Mesendoderm (in vitro differentiated cells): Measurements from ENCODE around the gene TEAD1.

Experiments
- DNase-seq: peaks from one replicate; pipeline ENCODE4 v3.0.0; 2013
- H2AK5ac ChIP-seq: 2 replicates; pipeline ENCODE4 v1.6.1; 2013; ENCODE audit warnings: low read length, inconsistent platforms
- H2BK120ac ChIP-seq: 2 replicates; pipeline ENCODE4 v1.6.1; 2013; ENCODE audit warnings: low read depth, mild to moderate bottlenecking, low read length, moderate library complexity, mixed read lengths
- H2BK15ac ChIP-seq: replicated peaks from 2 replicates; pipeline ENCODE4 v1.6.1; 2013; ENCODE audit warnings: low read depth, mild to moderate bottlenecking, moderate library complexity
- H2BK5ac ChIP-seq: 2 replicates; pipeline ENCODE4 v1.6.1; 2013; ENCODE audit warnings: low read length, inconsistent platforms
- H3K18ac ChIP-seq: 2 replicates; pipeline ENCODE4 v1.6.1; 2013; ENCODE audit warnings: mild to moderate bottlenecking, low read length, mixed read lengths
- H3K23ac ChIP-seq: one replicate; pipeline ENCODE4 v1.6.1; 2013; ENCODE audit warnings: low read length
- H3K27ac ChIP-seq: 2 replicates; pipeline ENCODE4 v1.5.1; 2013; ENCODE audit warnings: low read depth, mild to moderate bottlenecking, inconsistent platforms, low read length, moderate library complexity
- H3K27me3 ChIP-seq: 2 replicates; pipeline ENCODE4 v1.6.1; 2013; ENCODE audit warnings: low read length, control low read depth, mild to moderate bottlenecking, inconsistent platforms; ENCODE audit not compliant: insufficient read depth, poor library complexity
- H3K36me3 ChIP-seq: 2 replicates; pipeline ENCODE4 v1.6.1; 2013; ENCODE audit warnings: low read length, inconsistent platforms; ENCODE audit not compliant: control insufficient read depth, insufficient read depth
- H3K4ac ChIP-seq: one replicate; pipeline ENCODE4 v1.6.1; 2013; ENCODE audit warnings: low read depth, mild to moderate bottlenecking, low read length, moderate library complexity
- H3K4me1 ChIP-seq: 2 replicates; pipeline ENCODE4 v1.6.1; 2013; ENCODE audit warnings: low read depth, low read length, inconsistent platforms; ENCODE audit not compliant: control insufficient read depth
- H3K4me2 ChIP-seq: 2 replicates; pipeline ENCODE4 v1.6.1; 2013; ENCODE audit warnings: low read length
- H3K4me3 ChIP-seq: 2 replicates; pipeline ENCODE4 v1.5.1; 2013; ENCODE audit warnings: mild to moderate bottlenecking, low read length
- H3K56ac ChIP-seq: one replicate; pipeline ENCODE4 v1.6.1; 2013; ENCODE audit warnings: low read length
- H3K79me1 ChIP-seq: 2 replicates; pipeline ENCODE4 v1.6.1; 2013; ENCODE audit warnings: low read length, inconsistent platforms
- H3K79me2 ChIP-seq: 2 replicates; pipeline ENCODE4 v1.6.1; 2013; ENCODE audit warnings: mild to moderate bottlenecking, low read length; ENCODE audit not compliant: control insufficient read depth, insufficient read depth
- H3K9ac ChIP-seq: 2 replicates; pipeline ENCODE4 v1.6.1; 2013; ENCODE audit warnings: low read length, inconsistent platforms
- H4K5ac ChIP-seq: one replicate; pipeline ENCODE4 v1.6.1; 2013; ENCODE audit warnings: low read length
- H4K8ac ChIP-seq: one replicate; pipeline ENCODE4 v1.6.1; 2013; ENCODE audit warnings: low read depth, mild to moderate bottlenecking, control low read depth, low read length, moderate library complexity
- WGBS: extraction: QIAGEN DNeasy Blood & Tissue Kit; methylation state at CpG from one replicate; pipeline ENCODE4 v1.1.7; 2013; ENCODE audit warnings: low lambda C conversion rate, missing lambda C conversion rate; ENCODE audit not compliant: insufficient coverage; ENCODE audit errors: extremely low coverage; 5-methylcytosine and 5-hydroxymethylcytosine counted together

TEAD1 gene

DNA sequence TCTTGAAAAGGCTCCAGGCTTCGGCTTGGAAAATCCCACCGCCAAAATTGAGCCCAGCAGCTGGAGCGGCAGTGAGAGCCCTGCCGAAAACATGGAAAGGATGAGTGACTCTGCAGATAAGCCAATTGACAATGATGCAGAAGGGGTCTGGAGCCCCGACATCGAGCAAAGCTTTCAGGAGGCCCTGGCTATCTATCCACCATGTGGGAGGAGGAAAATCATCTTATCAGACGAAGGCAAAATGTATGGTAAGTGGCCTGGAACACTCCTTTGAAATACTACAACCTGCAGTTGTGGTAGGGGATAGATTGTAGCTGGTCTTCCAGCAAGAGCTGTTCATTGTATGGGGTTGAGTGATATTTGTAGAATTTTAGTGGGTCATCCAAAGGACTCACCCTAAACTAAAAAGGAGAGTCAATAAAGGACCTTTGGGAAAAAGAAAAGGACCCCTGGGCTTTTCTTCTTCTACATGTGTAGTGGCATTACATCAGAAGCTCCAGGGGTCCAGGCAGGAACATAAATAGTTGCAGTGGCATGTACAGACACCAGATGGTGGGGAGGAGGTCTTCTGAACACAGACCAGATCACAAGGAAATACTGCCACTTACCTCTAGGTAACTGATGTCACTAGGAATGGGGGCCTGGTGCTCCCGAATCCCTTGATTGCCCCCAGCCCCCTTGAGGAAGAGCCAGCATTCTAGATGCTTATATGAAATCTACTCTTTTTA is 90.1 kb downstream of the TEAD1 start:
- no peak overlapping the region for H2AK5ac ChIP-seq
- H3K18ac ChIP-seq, result no peak overlapping the region
- WGBS, result no CpG with 5 or more reads among the region's 8 CpGs
- H2BK5ac ChIP-seq, result no peak overlapping the region
- no peak overlapping the region for H2BK15ac ChIP-seq
- no peak overlapping the region for H3K4me3 ChIP-seq
- no peak overlapping the region for H3K4me2 ChIP-seq
- H3K27me3 ChIP-seq, result no peaks in the 10 kb centered on the region
- peaks cover 5% of the 10 kb centered on the region for H3K36me3 ChIP-seq
- H3K4me1 ChIP-seq, result peaks cover 8% of the 10 kb centered on the region
- no peak overlapping the region for H2BK120ac ChIP-seq
- no peak overlapping the region for H3K4ac ChIP-seq
- H4K8ac ChIP-seq, result no peak overlapping the region
- DNase-seq, result no peak
- H3K79me1 ChIP-seq, result peaks cover 48% of the 10 kb centered on the region
- H3K9ac ChIP-seq, result no peak overlapping the region
- H3K79me2 ChIP-seq, result peaks cover 71% of the 10 kb centered on the region
- H4K5ac ChIP-seq, result no peak overlapping the region
- no peak overlapping the region for H3K27ac ChIP-seq
- no peak overlapping the region for H3K56ac ChIP-seq
- no peak overlapping the region for H3K23ac ChIP-seq

DNA sequence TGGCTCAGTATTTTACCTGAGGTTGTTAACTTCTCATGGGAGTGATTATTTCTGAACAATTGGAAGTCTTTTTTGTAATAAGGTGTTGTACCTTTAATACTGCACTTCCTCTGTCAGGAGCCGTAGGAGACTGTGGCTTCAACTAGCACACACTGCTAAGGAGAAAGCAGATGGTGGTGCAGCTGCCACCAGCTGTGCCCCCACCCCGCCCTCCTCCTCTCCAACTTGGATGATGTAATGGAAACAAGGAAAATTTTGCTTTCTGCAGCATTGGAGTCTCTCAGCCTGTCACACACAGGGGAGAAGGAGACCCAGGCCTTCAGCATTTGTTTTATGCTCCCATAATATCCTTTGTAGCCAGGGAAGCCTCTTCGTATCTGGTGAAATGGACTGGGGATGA is 91.2 kb downstream of the TEAD1 start:
- Histone ChIP-seq H4K5ac (no peak overlapping the region), H3K79me1 (peaks cover 49% of the 10 kb centered on the region), H3K4me1 (peaks cover 10% of the 10 kb centered on the region), H3K56ac (no peak overlapping the region), H2BK120ac (no peak overlapping the region), H3K23ac (no peak overlapping the region), H3K18ac (no peak overlapping the region), H3K27me3 (no peaks in the 10 kb centered on the region), H3K4me3 (no peak overlapping the region), H3K4me2 (no peak overlapping the region), H2BK15ac (no peak overlapping the region), H2AK5ac (no peak overlapping the region), H3K9ac (no peak overlapping the region), H3K4ac (no peak overlapping the region), H3K27ac (no peak overlapping the region), H3K36me3 (peaks cover 5% of the 10 kb centered on the region), H2BK5ac (no peak overlapping the region), H3K79me2 (peaks cover 74% of the 10 kb centered on the region), H4K8ac (no peak overlapping the region)
- no CpG with 5 or more reads among the region's 3 CpGs for WGBS
- no peak for DNase-seq

DNA sequence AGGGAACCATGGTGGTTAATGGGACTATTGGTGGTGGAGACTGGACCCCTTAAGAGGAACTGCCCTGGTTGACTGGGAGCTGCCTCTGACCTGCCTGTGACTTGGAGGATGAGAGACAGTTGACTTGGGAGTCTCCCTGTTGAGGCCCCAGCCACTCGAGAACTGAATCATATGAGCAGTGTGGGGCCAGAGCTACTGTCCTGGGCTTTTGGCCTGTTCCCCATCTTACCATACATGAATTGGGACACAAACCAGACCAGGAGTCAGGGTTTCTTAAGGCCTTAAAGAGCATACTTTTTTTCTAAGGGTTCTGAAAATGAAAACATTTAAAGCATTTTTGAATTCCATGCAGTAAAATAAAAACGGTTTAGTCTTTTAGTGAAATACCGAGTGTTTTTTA is 92.8 kb downstream of the TEAD1 start:
- Histone ChIP-seq H3K4me3 (no peak overlapping the region), H4K8ac (no peak overlapping the region), H3K27me3 (no peaks in the 10 kb centered on the region), H3K9ac (no peak overlapping the region), H3K56ac (no peak overlapping the region), H2BK120ac (no peak overlapping the region), H3K36me3 (peaks cover 5% of the 10 kb centered on the region), H2BK5ac (no peak overlapping the region), H3K4me1 (peaks cover 7% of the 10 kb centered on the region), H3K4me2 (no peak overlapping the region), H3K79me1 (peaks cover 49% of the 10 kb centered on the region), H3K79me2 (peaks cover 70% of the 10 kb centered on the region), H3K23ac (no peak overlapping the region), H3K27ac (no peak overlapping the region), H3K18ac (no peak overlapping the region), H4K5ac (no peak overlapping the region), H2AK5ac (no peak overlapping the region), H2BK15ac (no peak overlapping the region), H3K4ac (no peak overlapping the region)
- no peak for DNase-seq
- WGBS, result no CpG with 5 or more reads among the region's 3 CpGs

DNA sequence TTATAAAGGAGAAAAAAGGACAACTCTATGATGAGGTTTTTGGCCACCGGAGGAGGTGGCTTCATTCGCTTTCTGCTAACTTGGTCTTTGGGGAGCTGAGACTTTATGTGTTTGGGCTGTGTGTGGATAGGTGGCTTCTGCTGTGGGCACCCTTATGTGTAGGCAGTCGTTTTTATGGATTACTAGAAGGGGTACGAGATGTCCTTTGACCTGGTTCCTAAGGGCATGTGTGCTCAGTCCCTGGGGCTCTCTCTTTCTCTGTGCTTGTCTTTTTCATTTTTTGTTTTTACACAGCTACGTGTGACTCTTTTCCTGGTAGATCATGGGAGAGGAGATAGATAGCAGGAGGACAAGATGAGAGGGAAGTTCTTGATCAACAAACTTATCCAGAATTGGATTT is 93.4 kb downstream of the TEAD1 start:
- H2BK15ac ChIP-seq, result no peak overlapping the region
- H3K4me2 ChIP-seq, result no peak overlapping the region
- no peak overlapping the region for H3K27ac ChIP-seq
- no peak overlapping the region for H3K4ac ChIP-seq
- no peak overlapping the region for H2AK5ac ChIP-seq
- H3K56ac ChIP-seq, result peak overlapping the region; percentile 31
- H3K27me3 ChIP-seq, result no peaks in the 10 kb centered on the region
- DNase-seq, result no peak
- no peak overlapping the region for H3K9ac ChIP-seq
- H2BK120ac ChIP-seq, result no peak overlapping the region
- no peak overlapping the region for H3K4me3 ChIP-seq
- H4K5ac ChIP-seq, result no peak overlapping the region
- WGBS, result no CpG with 5 or more reads among the region's 5 CpGs
- no peak overlapping the region for H4K8ac ChIP-seq
- peaks cover 7% of the 10 kb centered on the region for H3K4me1 ChIP-seq
- H3K23ac ChIP-seq, result no peak overlapping the region
- H3K79me1 ChIP-seq, result peaks cover 49% of the 10 kb centered on the region
- peaks cover 69% of the 10 kb centered on the region for H3K79me2 ChIP-seq
- H2BK5ac ChIP-seq, result no peak overlapping the region
- no peak overlapping the region for H3K18ac ChIP-seq
- H3K36me3 ChIP-seq, result peaks cover 5% of the 10 kb centered on the region

DNA sequence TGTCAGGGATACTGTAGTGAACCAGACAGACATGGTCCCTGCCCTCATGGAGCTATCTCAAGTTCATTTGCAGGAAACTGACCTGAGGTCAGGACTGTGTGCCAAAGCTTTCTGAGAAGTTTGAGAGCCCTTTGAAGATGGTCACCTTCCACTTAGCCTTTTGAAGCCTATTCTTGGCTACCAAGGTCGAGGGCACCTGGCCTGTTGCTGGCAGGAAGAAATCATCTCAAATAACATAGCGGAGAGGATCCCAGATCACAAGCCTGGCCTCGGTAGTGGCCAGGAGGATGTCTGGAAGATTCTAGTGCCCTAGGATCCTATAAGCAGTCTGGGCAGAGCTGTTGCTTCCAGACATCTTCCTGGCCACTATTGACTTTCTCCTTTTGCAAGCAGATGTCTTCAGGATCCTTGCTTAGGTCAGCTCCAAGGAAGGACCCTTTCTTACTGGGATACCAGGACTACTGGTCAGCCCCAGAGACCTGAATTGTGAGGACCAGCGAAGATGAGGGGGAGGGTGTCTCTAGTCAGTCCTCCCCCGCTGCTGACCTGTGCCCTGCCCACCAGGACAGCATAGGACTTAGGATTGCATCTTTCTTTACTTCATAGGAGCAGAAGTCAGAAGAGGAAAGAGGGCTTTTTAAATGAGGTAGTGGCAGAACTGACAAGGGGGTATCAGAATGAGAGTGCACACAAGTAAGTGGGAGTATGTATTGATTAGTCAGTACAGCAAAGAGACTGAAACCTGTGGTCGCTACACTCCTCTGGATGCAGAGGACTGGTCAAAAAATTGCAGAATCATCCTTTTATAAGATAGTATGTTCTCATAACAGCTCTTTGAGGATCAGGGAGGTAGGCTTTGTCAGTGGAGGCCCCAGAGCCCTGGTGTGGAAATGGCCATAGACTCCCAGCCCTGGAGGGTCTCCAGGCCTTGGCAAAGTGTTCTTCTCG is 94.8 kb downstream of the TEAD1 start:
- Histone ChIP-seq H2BK120ac (no peak overlapping the region), H3K9ac (peak overlapping the region; percentile 4), H3K23ac (no peak overlapping the region), H2BK15ac (no peak overlapping the region), H3K18ac (no peak overlapping the region), H4K5ac (no peak overlapping the region), H3K36me3 (peaks cover 5% of the 10 kb centered on the region), H3K79me2 (peaks cover 72% of the 10 kb centered on the region), H3K27ac (no peak overlapping the region), H3K56ac (peak overlapping the region; percentile 27), H3K4me1 (peaks cover 11% of the 10 kb centered on the region), H3K4me2 (no peak overlapping the region), H2AK5ac (no peak overlapping the region), H3K79me1 (peaks cover 47% of the 10 kb centered on the region), H3K4me3 (no peak overlapping the region), H4K8ac (no peak overlapping the region), H3K27me3 (no peaks in the 10 kb centered on the region), H3K4ac (no peak overlapping the region), H2BK5ac (peak overlapping the region; percentile 15)
- no peak for DNase-seq
- WGBS, result no CpG with 5 or more reads among the region's 7 CpGs
